Measurements from ENCODE around the gene FOSB. TPM values are rescaled to one million over a fixed set of nuclear protein-coding genes. Genes with fewer than 3 reads are reported as not detected.

The FOSB gene
- total RNA-seq, 4 donors from 2014 or later = 306 to 713 (median 395) TPM

DNA sequence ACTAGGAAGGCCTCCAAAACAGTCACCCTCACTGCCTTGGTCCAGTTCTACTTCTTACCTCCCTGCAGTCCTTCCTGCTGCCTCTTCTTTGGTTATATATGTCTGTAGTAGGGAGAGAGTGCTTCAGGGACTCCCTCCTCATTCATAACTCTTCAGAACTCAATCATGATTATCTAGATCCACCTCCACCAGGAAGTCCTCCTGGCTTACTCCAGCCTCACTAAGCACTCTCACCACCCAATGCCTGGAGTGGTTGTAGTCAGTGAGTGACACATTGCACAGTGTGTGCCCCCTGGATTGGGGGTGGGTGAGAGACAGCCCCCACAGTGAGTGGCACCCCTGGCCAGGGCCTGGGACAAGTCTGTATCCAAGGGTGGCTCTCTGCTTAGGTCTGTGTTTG is 10.0 kb upstream of the FOSB start:
- DNase-seq (ENCODE audit: low spot score) (no peak), ATAC-seq (ENCODE audit: low FRiP score) (no peak)
- TF ChIP-seq, protein P1, sequence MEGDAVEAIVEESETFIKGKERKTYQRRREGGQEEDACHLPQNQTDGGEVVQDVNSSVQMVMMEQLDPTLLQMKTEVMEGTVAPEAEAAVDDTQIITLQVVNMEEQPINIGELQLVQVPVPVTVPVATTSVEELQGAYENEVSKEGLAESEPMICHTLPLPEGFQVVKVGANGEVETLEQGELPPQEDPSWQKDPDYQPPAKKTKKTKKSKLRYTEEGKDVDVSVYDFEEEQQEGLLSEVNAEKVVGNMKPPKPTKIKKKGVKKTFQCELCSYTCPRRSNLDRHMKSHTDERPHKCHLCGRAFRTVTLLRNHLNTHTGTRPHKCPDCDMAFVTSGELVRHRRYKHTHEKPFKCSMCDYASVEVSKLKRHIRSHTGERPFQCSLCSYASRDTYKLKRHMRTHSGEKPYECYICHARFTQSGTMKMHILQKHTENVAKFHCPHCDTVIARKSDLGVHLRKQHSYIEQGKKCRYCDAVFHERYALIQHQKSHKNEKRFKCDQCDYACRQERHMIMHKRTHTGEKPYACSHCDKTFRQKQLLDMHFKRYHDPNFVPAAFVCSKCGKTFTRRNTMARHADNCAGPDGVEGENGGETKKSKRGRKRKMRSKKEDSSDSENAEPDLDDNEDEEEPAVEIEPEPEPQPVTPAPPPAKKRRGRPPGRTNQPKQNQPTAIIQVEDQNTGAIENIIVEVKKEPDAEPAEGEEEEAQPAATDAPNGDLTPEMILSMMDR (IDR thresholded peaks at IDR 0.05) = no peak

GRCh38 chr19:45460807-45461347 is 6.9 kb upstream of the FOSB start:
- TF ChIP-seq, protein P1 (IDR thresholded peaks at IDR 0.05) = no peak
- ATAC-seq (ENCODE audit: low FRiP score) (no peak), DNase-seq (ENCODE audit: low spot score) (no peak)

- DNase-seq (ENCODE audit: low spot score) (no peak), ATAC-seq (ENCODE audit: low FRiP score) (no peak)
- TF ChIP-seq, protein P1 (IDR thresholded peaks at IDR 0.05) = no peak
These were observed 5.6 kb upstream of the FOSB start for GRCh38 chr19:45462174-45462573.

DNA sequence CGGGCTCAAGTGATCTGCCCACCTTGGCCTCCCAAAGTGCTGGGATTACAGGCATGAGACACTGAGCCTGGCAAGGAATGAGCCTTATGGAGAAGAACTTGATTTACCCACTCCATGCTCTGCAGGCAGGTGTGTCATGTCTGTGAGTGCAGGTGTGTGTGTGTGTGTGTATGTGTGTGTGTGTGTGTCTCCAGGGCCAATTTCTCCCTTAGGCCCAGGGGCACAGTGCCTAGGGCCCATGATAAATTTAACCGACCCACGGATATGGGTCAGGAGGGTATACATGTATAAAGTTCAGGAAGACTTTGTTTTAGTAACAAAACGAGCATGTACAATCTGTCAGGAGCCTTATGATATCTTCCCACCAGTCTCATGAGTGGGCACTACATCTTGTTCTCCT is 4.6 kb upstream of the FOSB start:
- DNase-seq (ENCODE audit: low spot score) (no peak), ATAC-seq (ENCODE audit: low FRiP score) (no peak)
- TF ChIP-seq, protein P1 (IDR thresholded peaks at IDR 0.05) = no peak

GRCh38 chr19:45464274-45464673 is 3.5 kb upstream of the FOSB start:
- TF ChIP-seq, protein P1 (IDR thresholded peaks at IDR 0.05) = no peak
- ATAC-seq (ENCODE audit: low FRiP score) = no peak
- DNase-seq (ENCODE audit: low spot score) = no peak

GRCh38 chr19:45464852-45465441 is 2.8 kb upstream of the FOSB start:
- TF ChIP-seq, protein P1 (IDR thresholded peaks at IDR 0.05) = no peak
- DNase-seq (ENCODE audit: low spot score) (no peak), ATAC-seq (ENCODE audit: low FRiP score) (no peak)

- ATAC-seq (ENCODE audit: low FRiP score) (no peak), DNase-seq (ENCODE audit: low spot score) (no peak)
- TF ChIP-seq, protein P1 (IDR thresholded peaks at IDR 0.05) = no peak
These were observed 711 bp upstream of the FOSB start for GRCh38 chr19:45467115-45467455.

Measured in omental fat pad (tissue), 4 donors.